Iris pigment epithelial cell (primary cell): ENCODE data around the gene MLPH.

Experiments
- DNase-seq: peaks from one replicate; pipeline ENCODE4 v3.0.0-alpha.2; 2011; ENCODE audit warnings: low read depth

MLPH gene

DNA sequence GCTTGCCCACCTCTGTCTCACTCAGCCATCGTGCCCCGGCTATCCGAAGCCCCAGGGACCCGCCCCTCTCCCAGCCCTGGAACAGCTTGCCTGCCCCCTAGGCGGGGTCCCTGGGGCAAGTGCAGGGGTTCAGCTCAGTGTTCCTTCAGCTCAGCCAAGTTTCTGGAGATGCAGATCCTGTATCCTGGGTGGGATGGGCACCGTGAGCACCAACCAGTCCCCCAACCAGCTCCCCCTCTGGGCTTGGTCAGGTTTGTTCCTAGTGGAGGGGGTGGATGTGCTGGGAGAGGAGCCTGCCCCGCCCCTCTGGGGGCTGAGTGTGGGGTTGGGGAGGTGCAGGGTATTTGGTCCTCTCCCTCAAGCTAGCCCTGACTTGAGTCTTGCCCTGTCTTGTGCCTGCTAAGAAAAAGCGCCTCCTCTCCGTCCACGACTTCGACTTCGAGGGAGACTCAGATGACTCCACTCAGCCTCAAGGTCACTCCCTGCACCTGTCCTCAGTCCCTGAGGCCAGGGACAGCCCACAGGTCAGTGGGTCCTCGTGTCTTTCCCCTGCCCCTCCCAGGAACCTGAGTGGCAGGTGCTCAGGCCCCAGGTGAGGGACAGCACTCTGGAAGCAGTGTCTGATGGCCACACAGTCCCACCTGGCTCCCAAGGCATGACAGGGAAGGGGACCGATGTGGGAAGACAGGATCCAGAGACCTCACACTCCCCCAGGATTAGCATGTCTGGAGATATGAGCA lies 32.6 kb downstream of the MLPH start:
- no peak for DNase-seq

DNA sequence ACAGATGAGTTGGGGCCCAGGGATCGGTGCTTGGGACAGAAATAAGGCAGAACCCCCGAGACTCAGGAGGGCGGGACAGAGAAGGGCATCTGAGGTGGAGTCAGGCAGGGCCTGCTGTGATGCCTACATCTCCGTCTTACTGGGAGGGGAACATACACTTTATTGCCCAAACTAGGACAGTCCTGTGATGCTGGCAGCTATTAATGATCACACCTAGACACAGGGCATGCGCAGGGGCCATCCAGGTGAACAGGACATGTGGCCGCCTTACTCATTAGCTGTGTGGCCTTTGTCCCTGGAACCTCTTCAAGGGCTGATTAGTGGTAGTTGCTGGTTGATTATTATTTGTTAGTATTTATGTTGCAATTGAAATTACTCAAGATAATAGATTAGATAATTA lies 33.2 kb downstream of the MLPH start:
- DNase-seq = no peak

DNA sequence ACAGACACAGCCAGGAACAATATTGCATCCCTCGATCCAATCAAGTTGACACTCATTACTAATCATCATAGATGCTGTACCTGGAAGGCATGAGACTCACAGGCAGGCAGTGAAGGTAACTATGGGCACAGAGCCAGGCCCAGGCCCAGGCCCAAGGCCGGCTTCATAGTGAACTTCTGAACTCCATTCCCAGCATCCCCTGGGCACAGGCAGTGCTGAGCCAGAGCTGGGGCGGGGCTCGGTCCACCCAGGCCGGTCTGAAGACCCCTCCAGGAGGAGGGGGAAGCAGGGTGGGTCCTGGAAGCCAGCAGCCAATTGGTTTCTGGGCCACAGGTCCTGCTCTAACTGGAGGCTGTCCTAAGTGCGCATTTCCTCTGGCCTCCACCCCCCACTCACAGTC lies 37.6 kb downstream of the MLPH start:
- no peak for DNase-seq

DNA sequence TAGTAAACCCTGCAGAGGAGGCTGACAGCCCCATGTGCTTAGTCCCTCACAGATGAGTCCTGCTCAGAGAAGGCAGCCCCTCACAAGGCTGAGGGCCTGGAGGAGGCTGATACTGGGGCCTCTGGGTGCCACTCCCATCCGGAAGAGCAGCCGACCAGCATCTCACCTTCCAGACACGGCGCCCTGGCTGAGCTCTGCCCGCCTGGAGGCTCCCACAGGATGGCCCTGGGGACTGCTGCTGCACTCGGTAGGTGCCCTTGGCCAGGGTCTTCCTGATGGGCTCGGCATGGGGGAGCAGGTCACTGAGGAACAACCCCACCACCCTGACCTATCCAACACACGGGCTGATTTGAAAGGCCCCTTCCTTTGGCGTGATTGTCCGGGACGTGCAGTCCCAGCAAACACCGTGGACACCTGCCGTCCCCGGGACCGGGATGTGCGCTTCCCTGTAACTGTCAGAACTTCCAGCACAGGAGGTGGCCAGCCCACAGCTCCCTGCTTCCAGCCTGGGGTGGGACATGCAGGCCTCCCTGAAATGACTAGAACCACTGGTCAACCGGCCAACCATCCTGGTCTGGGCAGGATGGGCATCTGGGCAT lies 38.6 kb downstream of the MLPH start:
- no peak for DNase-seq

DNA sequence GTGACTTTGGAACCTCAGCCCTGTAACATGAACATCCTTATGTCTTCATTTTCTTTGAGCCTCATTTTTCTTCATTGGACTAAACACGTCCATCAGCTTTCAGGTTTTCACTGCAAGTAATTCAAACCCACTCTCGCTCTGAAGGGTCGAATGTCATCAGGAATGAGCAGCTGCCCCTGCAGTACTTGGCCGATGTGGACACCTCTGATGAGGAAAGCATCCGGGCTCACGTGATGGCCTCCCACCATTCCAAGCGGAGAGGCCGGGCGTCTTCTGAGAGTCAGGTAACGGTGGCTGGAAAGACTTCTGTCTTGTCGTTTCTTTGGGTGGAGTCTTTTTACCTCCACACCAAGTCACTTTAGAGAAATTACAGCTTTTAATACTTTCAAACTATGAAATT lies 40.2 kb downstream of the MLPH start:
- DNase-seq = no peak

DNA sequence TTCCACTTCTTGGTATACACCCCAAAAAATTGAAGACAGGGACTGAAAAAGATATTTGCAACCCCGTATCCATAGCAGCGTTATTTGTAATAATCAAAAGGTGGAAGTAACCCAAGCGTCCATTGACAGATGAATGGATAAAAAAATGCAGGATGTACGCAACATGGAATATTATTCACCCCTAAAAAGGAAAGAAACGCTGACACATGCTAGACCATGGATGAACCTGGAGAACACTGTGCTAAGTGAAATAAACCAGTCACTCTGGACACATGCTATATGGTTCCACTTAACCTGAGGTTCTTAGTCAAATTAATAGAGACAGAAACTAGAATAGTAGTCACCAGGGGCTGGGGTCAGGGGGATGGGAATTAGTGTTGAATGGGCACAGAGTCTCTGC lies 40.7 kb downstream of the MLPH start:
- no peak for DNase-seq

DNA sequence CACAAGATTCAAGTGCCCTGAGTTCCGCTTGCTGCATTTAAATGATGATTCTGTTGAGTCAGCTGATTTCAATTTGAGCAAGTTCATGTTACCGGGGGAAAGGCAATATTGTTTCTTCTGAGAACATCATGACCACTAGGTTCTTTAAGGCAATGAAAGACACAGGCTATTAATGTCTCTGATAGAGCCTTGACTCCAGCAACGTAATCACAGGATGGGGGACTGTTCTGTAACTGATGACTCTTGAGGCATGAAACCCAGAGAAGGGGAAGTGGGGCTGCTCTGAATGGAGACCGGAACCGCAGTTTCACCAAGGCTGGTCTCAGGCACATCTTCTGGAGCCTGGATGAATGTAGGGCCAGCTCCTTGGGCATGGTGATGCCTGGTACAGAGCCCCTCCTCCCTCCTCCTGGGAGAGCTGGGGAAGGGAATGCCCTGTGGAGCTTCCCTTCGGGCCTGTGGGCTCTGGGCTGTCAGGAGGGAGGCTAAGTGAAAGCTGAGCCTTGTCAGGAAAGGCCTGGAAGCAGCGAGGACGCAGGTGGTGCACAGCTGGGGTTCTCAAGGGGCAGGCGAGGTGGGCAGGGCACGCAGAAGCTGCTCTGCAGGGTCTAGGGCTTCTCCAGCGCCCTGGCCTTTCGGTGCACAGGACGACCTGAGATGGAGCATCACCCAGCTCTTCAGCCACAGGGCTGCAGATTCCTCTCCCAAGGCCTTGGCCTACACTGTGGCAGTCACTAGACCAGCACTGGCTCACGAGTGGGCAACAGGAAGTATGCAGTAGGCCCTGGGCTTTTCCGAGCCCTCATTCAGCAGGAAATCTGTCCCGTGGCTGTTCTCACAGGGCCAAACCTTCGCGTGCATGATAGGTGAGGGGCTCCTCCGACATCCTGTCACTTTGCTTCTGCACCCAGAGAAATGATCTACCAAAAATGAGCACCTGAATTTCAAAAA lies 42.7 kb downstream of the MLPH start:
- no peak for DNase-seq

DNA sequence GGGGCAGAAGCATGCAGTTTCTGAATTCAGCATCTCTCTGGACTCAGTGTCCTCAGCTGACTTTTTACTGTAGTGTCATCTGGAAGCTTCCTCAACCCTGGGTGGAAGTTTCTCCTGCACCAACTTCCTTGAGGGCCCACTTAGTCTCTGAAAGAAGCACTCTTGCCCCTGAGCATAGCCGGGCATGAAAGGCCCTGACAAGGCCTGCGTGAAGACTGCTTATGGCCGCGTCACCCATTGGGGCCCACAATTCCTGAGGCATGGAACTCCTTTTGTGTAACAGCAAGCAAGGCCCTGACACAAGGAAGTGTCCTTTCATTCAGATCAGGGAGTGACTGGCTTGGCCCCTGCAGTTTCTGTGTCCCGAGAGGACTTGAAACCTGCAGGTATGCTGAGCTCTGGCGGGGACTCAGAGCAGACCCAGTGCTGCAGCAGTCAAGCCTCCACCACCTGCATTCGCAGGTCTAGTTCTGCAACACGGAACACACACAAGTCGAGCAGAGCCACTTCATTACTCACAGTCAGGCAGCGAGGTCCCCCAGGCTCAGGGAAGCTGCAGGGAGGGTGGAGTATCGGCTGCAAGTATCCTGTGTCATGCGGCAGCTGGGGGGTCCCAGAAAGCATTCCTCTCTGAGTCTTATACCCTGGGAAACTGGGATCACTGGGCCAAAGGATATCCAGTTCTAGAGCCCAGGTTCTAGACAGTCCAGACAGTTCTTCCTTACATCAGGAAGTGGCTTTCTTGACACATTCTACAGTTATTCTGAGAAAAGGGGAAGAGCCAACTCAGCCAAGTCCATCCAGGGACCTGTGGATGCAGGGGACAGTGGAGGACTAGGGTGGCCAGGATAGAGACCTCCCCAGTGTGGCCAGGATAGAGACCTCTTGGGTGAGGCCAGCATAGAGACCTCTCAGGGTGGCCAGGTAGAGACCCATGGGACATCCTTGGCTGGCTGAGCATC lies 43.7 kb downstream of the MLPH start:
- no peak for DNase-seq

DNA sequence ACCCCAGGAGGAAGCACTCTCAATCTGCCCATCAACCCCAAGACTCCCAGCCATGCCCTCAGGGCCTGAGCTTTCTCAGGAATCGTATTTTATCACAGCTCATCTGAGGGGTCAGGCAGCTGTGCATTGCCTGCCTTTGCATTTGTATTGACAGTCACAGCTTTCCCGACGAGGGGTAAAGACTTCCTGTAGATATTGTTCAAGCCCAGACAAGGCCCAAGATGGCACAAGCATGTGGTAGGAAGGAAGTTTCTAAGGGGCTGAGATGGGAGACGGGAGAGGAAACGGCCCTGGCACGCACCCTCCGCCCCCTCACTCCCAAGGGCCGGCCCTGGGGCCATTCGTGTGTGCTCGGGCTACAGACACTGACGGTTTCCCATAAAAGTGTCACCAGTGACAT lies 45.1 kb downstream of the MLPH start:
- DNase-seq = no peak

DNA sequence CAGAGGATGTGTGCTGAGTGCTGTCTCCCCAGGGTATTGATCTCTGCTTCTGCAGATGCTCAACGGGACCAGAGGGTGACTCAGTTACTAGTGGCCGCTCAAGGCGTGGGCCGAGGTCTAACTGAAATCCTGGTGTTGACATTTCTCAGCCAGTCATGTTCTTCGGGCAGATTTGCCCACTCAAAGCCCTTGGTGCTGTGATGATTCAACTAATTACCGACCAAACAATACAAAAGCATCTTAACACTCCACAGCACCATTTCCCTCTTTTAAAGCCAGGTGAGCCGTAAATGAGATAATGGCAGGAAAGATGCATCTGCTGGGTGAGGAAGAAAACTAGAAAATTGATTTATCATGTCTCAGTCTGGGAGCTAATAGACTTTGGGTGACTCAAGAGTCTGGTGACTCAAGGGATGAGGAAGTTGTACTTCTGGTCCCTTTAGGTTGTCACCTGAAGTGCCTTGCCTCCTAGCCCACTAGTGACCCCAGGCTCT lies 46.7 kb downstream of the MLPH start:
- DNase-seq = no peak

DNA sequence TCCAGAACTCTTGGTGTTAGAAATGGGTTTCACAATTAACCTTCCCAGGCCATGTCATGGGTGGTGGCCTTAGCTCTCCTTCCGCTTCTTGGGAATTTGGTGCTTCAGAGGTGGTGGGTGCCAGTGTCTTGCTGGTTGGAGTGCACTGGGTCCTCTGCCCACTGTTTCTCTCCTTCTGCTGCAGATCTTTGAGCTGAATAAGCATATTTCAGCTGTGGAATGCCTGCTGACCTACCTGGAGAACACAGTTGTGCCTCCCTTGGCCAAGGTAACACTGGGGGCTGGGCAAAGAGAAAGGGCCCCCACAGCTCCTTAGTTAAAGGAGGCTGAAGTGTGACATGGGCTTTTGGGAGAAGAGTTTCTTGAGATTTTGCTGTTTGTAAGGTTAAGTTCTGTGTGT lies 47.3 kb downstream of the MLPH start:
- no peak for DNase-seq

DNA sequence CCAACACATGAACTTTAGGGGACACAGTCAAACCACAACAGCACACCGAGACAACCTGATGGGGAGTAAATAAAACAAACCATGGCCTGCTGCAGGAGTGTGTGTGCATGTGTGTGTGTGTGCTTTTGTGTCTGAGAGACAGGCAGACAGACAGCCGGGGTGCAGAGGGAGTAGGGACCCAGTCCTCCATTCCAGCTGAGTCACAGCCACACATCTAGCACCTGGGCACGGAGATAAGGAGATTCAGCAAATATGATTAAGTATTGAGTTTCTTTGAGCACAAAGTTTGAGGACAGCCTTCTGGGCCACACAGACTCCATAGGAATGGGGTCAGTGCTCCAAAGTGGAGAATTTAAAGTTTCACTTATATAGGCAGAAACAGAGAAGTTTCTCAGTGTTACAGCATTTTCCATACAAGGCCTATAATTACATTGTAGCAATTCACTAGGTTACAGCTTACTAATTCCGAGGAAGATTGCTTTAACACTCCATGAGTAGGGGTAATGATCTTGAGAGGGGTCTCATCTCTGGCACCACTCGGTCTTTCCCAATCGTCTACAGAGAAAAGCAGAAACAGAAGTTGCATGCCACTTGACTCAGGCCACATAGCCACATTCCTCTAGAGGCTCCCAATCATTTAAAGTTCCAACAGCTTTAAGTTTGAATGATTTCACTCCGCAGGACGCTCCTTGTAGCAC lies 48.5 kb downstream of the MLPH start:
- DNase-seq = no peak

DNA sequence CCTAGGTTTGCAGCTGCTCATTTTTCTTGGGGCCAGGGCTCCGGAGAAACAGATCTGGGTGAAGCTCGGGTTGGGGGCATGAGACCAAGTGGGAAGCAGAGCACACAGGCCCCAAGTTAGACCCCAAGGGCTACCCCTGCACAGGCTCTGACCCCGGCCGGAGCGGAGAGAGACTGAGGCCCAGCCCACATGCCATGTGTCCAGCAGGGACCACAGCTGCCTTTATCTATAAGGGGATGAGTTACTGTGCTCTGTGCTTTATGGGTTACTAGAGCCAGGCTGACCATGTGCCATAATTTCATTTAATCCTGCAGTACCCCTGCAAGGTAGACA lies 49.0 kb downstream of the MLPH start:
- no peak for DNase-seq

DNA sequence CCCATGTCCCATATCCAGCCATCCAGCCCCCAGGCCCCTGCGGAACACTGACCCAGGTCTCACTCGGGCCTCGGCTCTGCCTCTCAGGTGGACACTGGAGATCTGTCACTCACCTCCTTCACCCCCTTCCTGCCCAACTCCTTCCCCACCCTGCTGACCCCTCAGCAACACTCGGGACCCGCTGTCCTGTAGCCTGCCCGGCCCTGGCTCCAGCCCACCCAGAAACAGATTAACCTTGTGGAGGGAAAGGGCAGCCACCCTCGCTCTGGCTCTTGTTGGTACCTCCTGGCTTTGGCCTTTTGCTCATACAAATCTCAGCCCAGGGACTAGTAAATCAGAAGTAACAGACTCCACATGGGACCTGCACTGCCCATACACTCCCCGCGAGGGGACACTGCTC lies 49.6 kb downstream of the MLPH start:
- no peak for DNase-seq

DNA sequence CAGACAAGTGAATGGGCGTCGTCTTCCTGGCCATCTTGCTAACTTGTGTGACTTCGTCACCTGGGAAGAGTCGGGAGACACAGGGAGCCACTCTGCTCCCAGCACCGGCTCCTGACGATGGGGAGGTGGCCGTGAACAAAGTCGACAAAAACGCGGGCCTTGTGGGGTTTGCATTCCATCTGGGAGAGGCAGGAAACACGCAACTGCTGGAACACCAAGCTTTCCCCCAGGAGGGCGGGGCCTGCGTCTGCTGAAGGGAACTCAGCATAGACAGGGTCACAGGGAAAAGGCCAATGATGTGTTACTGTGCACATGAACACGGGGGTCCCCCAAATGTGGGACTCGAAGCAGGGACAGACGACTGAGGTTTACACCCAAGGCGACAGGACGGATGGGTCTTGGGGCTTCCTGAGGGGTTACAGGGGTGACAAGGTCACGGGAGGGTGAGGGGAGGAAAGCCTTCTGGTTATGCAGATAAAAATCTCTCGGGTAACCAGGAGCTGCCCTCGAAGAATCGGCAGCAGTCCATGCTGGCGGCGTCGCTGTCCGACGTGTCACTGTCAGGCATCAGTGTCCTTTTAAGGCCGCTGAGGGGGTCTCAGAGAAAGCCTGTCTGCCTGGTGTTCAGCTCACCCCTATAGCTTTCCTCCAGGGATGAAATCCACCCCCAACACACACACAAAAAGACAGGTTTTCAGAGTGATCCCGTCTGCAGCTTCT lies 51.1 kb downstream of the MLPH start:
- DNase-seq = no peak

DNA sequence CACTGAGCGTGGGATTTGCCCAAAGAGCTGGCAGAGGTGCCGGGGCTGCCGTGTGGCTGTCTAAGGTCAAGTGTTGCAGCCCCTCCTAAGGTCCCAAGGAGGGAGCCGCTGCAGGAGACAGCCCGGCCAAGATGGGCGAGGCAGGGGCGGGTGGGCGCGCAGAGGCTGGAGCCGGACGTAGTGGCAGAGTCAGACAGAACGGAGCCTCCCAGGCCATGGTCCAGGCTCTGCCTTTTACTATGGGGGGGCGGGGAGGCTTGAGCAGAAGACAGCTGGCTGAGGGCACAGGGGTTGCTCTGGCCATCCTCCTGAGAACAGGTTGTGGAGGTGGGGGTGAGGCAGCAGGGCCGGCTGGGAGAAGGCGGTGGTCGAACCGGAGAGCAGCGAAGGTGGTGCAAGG lies 51.9 kb downstream of the MLPH start:
- no peak for DNase-seq

DNA sequence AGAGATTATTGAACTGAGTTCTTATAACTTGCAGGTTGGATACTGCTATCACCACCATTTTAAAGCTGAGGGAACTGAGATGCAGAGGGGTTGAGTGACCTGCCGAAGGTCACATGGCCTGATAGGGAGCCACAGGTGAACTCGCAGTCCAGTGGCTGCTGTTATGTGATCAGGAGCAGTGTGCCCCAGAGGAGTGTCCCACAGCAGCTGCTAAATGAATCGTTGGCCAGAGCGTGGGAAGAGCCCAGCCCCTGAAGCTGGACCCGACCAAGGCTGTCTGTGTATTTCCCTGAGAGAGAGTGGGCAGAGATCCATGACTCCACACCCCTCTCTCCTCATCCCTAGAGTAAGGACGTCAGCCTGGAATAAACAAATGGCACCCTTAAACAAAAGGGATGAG lies 52.6 kb downstream of the MLPH start:
- no peak for DNase-seq

DNA sequence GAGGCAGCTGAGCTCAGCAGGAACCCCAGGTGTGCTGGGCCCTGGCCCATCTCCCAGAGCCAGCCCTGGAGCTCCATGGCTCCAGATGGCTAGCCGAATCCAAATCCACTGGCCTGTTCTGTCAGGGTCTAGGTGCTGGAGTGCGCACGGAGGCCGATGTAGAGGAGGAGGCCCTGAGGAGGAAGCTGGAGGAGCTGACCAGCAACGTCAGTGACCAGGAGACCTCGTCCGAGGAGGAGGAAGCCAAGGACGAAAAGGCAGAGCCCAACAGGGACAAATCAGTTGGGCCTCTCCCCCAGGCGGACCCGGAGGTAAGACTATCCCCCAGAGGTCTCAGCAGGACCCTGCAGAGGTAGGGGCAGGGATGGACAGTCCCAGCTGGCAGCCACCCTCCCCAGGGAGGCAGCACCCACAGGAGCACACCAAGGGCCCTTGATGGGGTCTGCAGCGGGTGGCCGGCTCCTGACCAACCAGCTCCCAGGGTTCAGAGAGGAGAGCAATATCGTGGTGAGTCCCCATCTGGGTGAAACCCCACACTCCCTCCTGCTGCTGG lies 53.2 kb downstream of the MLPH start:
- DNase-seq = no peak

DNA sequence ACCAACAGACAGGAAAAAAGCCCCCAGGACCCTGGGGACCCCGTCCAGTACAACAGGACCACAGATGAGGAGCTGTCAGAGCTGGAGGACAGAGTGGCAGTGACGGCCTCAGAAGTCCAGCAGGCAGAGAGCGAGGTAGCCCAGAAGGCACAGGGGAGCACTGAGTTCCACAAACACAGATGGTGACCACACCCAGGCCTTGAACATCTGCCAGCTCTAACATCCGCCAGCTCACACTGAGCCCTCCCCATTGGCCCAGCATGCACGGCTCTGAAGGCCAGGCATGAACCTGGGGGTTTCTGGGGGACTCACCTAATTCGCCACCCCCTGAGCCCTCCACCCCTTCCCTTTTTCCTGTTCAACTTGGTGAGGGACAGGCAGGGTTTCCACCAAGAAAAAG lies 53.8 kb downstream of the MLPH start:
- DNase-seq = peak; percentile 62

DNA sequence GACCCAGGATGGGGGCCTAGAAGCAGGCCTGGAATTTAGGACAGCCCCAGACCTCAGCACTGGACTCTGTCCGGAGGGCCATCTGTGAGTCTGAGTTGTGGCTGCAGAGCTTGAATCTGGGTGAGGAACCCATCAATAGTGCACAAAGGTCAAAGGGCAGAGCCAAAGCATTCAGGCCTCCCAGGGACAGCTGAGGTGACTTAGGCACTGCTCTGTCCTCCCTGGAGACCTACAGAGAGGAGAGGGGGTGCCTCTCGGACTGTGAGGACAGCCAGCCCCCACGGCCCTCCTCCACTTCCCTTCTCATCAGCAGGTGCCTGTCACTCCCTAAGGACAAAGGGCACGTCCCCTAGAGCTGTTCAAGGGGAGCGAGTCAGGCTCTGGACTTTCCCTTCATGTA lies 54.2 kb downstream of the MLPH start:
- no peak for DNase-seq
